Measurements from ENCODE around the gene PPHLN1.

PPHLN1 gene

DNA sequence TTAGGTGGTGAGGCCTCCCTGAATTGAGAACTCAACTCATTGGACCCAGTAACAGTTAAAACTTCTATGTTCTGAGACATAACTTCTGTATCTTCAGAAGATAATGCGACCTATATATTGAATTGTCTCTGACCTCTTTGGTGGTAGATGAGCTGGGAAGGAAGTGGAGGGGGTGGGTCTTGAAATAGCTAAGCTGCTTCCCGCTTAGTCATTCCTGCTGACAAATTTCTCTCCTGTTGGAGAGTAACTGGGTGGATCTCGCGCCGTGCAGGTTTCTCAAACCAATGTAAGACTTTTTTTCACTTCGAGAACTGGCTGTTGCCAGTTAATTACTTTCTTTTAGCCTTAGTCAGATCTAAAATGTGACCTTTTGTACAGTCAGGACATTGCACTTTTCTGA, 100.8 kb downstream of the PPHLN1 start:
- H3K36me3 ChIP-seq (ENCODE audit: control insufficient read depth in 1 of 2, insufficient read depth in 2 of 2, low read length in 2 of 2): peaks cover 0 to 6% of the 10 kb centered on the region in 2 donors
- no peak overlapping the region for H3K4me3 ChIP-seq (ENCODE audit: low read depth in 1 of 2, low read length in 2 of 2)
- H3K4me1 ChIP-seq (ENCODE audit: control insufficient read depth in 1 of 2, insufficient read depth in 2 of 2, low read length in 2 of 2): no peaks in the 10 kb centered on the region
- H3K27ac ChIP-seq (ENCODE audit: low read depth, low read length): no peak overlapping the region
- no peak overlapping the region for H3K9ac ChIP-seq (ENCODE audit: low read depth in 1 of 2, low read length in 2 of 2)
- H3K27me3 ChIP-seq (ENCODE audit: control insufficient read depth in 1 of 2, insufficient read depth in 2 of 2, low read length in 2 of 2): no peaks in the 10 kb centered on the region
- H3K9me3 ChIP-seq (ENCODE audit: control insufficient read depth in 1 of 2, low read length in 2 of 2): no peaks in the 10 kb centered on the region

DNA sequence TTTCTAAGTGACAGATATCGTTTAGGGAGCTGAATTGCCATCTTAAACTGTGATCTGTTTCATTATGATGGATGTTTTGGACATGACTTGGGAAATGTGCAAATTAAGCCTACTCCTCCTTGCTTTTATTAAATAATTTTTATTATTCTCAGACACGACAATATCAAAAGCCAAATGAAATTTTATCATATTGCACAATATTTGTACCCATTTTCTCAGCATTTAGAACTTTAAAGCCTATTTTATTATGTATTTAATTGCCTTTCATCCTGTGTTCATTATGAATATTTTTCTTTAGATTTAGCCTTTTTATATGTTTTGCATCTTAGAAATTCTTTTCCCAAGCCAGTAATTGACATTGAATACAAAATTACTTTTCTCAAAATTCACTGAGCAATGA, 102.9 kb downstream of the PPHLN1 start:
- no peak overlapping the region for H3K9ac ChIP-seq (ENCODE audit: low read depth in 1 of 2, low read length in 2 of 2)
- H3K4me3 ChIP-seq (ENCODE audit: low read depth in 1 of 2, low read length in 2 of 2): no peak overlapping the region
- peaks cover 0 to 16% of the 10 kb centered on the region in 2 donors for H3K36me3 ChIP-seq (ENCODE audit: control insufficient read depth in 1 of 2, insufficient read depth in 2 of 2, low read length in 2 of 2)
- no peaks in the 10 kb centered on the region for H3K4me1 ChIP-seq (ENCODE audit: control insufficient read depth in 1 of 2, insufficient read depth in 2 of 2, low read length in 2 of 2)
- H3K27me3 ChIP-seq (ENCODE audit: control insufficient read depth in 1 of 2, insufficient read depth in 2 of 2, low read length in 2 of 2): no peaks in the 10 kb centered on the region
- no peaks in the 10 kb centered on the region for H3K9me3 ChIP-seq (ENCODE audit: control insufficient read depth in 1 of 2, low read length in 2 of 2)
- no peak overlapping the region for H3K27ac ChIP-seq (ENCODE audit: low read depth, low read length)

DNA sequence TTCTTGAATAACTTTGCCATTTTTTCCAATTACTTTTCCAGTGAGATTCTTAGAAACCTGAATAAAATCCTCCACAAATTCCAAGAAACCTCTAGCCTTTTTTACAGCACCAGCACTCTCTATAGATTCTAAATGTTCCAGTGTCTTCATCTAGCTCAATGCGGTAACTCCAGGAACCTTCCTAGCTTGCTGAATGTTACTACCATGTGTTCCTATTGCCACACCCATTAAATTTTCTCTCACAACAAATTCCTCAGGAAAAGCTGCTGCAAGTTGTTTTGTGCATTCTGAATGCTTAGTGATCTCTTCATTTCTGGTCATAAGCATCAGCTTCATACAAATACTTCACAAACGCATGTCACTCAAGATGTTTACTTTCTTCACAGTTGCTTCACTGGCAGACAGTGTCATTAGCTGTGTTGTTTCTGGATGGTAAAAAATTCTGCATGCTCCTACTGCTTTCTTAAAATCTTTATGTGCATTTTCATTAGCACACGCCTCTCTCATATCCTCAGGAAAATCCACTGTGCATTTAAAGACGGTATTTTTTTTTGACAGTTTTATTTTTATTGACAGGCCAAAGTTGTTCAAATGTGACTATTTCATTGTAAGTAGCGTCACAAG, 106.7 kb downstream of the PPHLN1 start:
- Histone ChIP-seq H3K27ac (ENCODE audit: low read depth, low read length) (no peak overlapping the region), H3K9me3 (ENCODE audit: control insufficient read depth in 1 of 2, low read length in 2 of 2) (no peaks in the 10 kb centered on the region)

DNA sequence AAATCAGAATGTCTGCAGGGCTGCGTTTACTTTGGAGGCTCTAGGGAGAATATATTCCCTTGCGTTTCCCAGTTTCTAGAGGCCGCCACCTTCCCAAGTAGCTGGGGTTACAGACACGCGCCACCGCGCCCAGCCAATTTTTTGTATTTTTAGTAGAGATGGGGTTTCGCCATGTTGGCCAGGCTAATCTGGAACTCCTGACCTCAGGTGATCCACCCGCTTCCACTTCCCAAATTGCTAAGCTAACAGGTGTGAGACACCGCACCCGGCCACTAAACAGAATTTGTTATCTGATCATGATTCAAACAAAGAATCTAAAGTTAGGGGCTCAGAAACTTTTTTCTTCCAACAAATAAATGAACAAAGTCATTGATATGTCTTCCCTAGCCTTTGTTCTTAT, 114.6 kb downstream of the PPHLN1 start:
- no peaks in the 10 kb centered on the region for H3K27me3 ChIP-seq (ENCODE audit: control insufficient read depth in 1 of 2, insufficient read depth in 2 of 2, low read length in 2 of 2)
- H3K9ac ChIP-seq (ENCODE audit: low read depth in 1 of 2, low read length in 2 of 2): no peak overlapping the region
- H3K9me3 ChIP-seq (ENCODE audit: control insufficient read depth in 1 of 2, low read length in 2 of 2): no peaks in the 10 kb centered on the region
- no peak overlapping the region for H3K27ac ChIP-seq (ENCODE audit: low read depth, low read length)
- no peak overlapping the region for H3K4me3 ChIP-seq (ENCODE audit: low read depth in 1 of 2, low read length in 2 of 2)
- H3K4me1 ChIP-seq (ENCODE audit: control insufficient read depth in 1 of 2, insufficient read depth in 2 of 2, low read length in 2 of 2): no peaks in the 10 kb centered on the region
- peaks cover 0 to 17% of the 10 kb centered on the region in 2 donors for H3K36me3 ChIP-seq (ENCODE audit: control insufficient read depth in 1 of 2, insufficient read depth in 2 of 2, low read length in 2 of 2)

More for the DNA sequence above, 106.7 kb downstream of the PPHLN1 start:
- Histone ChIP-seq H3K4me1 (ENCODE audit: control insufficient read depth in 1 of 2, insufficient read depth in 2 of 2, low read length in 2 of 2) (no peaks in the 10 kb centered on the region), H3K9ac (ENCODE audit: low read depth in 1 of 2, low read length in 2 of 2) (no peak overlapping the region), H3K27me3 (ENCODE audit: control insufficient read depth in 1 of 2, insufficient read depth in 2 of 2, low read length in 2 of 2) (no peaks in the 10 kb centered on the region), H3K4me3 (ENCODE audit: low read depth in 1 of 2, low read length in 2 of 2) (no peak overlapping the region), H3K36me3 (ENCODE audit: control insufficient read depth in 1 of 2, insufficient read depth in 2 of 2, low read length in 2 of 2) (peaks cover 0 to 16% of the 10 kb centered on the region in 2 donors)

DNA sequence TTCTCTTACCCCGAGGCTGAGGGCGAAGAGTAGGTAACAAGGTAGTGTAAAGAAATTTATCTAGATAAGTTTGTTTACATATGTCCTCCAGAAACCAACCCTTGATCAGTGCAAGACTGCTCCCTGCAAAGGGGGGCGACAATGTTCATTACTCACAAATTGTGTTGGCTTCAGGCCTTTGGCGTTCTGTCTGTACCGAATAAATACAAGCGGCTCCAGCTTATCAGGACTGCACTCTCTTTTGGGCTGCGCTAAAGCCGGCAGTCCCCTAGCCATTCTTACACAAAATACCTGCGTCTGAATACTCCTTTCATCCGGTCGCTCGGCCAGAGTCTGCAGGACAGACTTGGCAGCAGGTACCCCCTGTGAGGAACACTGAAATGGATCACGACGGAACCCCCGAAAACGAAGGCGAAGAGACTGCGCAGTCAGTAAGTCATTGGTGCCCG, 116.4 kb downstream of the PPHLN1 start:
- Histone ChIP-seq H3K27ac (ENCODE audit: low read depth, low read length) (no peak overlapping the region), H3K4me3 (ENCODE audit: low read depth in 1 of 2, low read length in 2 of 2) (no peak overlapping the region), H3K36me3 (ENCODE audit: control insufficient read depth in 1 of 2, insufficient read depth in 2 of 2, low read length in 2 of 2) (peaks cover 0 to 26% of the 10 kb centered on the region in 2 donors)

DNA sequence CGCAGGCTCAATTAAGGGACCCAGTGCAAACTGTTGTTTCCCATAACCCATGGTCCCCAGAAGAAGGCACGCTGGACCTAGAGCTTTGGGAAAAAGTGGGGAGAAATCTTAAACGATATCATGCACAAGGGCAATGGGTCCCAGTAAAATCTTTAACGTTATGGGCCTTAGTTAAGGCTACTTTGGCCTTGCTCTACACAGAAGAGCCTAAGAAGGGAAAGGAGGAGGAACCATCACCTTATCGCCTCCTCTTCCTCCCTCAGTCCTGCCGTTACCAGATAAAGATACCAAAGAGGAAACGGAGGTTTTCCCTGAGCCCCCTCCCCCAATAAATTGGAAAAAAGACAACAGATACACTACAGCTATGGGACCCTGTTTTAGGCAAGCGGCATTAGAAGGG, 116.9 kb downstream of the PPHLN1 start:
- Histone ChIP-seq H3K4me1 (ENCODE audit: control insufficient read depth in 1 of 2, insufficient read depth in 2 of 2, low read length in 2 of 2) (no peaks in the 10 kb centered on the region), H3K27me3 (ENCODE audit: control insufficient read depth in 1 of 2, insufficient read depth in 2 of 2, low read length in 2 of 2) (no peaks in the 10 kb centered on the region), H3K4me3 (ENCODE audit: low read depth in 1 of 2, low read length in 2 of 2) (no peak overlapping the region), H3K9ac (ENCODE audit: low read depth in 1 of 2, low read length in 2 of 2) (no peak overlapping the region), H3K27ac (ENCODE audit: low read depth, low read length) (no peak overlapping the region), H3K9me3 (ENCODE audit: control insufficient read depth in 1 of 2, low read length in 2 of 2) (no peaks in the 10 kb centered on the region), H3K36me3 (ENCODE audit: control insufficient read depth in 1 of 2, insufficient read depth in 2 of 2, low read length in 2 of 2) (peaks cover 0 to 27% of the 10 kb centered on the region in 2 donors)

More for the DNA sequence above, 116.4 kb downstream of the PPHLN1 start:
- H3K27me3 ChIP-seq (ENCODE audit: control insufficient read depth in 1 of 2, insufficient read depth in 2 of 2, low read length in 2 of 2): no peaks in the 10 kb centered on the region
- no peak overlapping the region for H3K9ac ChIP-seq (ENCODE audit: low read depth in 1 of 2, low read length in 2 of 2)
- H3K9me3 ChIP-seq (ENCODE audit: control insufficient read depth in 1 of 2, low read length in 2 of 2): no peaks in the 10 kb centered on the region
- H3K4me1 ChIP-seq (ENCODE audit: control insufficient read depth in 1 of 2, insufficient read depth in 2 of 2, low read length in 2 of 2): no peaks in the 10 kb centered on the region

DNA sequence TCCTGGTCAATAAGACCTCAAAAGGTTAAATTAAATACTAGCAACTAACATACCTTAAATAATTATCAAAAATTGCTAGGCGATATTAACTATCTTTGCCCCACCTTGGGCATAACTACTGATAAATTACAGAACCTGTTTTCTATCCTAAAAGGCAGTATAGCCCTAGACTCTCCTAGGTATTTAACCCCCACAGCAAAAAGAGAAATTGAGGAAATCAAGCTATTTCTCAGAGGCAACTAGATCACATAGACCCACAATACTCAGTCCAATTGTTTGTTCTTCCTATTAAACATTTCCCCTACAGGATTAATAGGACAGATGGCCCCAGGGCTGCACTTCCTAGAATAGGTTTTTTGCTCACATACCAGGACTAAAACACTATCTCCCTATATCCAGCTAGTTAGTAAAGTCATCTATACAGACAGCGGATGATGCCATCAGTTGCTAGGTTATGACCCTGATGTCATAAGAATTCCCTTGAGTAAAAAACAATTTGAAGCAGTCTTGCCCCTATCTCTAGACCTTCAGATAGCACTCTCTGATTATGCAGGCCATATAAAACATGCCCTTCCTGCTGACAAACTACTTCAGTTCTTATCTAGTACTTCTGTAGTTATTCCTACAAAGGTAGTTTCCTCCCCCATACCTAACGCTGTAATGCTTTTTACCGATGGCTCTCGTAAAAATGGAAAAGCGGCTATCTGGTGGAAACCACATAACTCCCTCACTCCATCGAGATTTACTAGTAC, 118.4 kb downstream of the PPHLN1 start:
- H3K4me1 ChIP-seq (ENCODE audit: control insufficient read depth in 1 of 2, insufficient read depth in 2 of 2, low read length in 2 of 2): no peaks in the 10 kb centered on the region
- peaks cover 4 to 32% of the 10 kb centered on the region in 2 donors for H3K36me3 ChIP-seq (ENCODE audit: control insufficient read depth in 1 of 2, insufficient read depth in 2 of 2, low read length in 2 of 2)

DNA sequence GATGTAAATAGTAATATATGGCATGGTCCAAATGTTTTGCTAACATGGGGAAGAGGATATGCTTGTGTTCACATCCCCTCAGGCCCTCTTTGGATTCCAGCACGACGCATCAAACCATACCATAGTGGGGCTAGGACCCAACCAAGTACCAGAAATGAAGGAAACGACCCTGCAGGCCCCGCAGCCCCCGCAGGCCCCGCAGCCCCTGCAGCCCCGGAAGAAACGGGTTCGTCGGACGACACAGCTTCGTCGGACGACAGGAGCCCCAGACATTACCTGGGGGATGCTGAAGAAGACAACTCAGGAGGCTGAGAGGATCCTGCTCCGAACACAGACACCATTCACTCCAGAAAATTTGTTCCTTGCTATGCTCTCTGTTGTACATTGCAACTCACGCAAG, 119.9 kb downstream of the PPHLN1 start:
- Histone ChIP-seq H3K4me3 (ENCODE audit: low read depth in 1 of 2, low read length in 2 of 2) (no peak overlapping the region), H3K27me3 (ENCODE audit: control insufficient read depth in 1 of 2, insufficient read depth in 2 of 2, low read length in 2 of 2) (no peaks in the 10 kb centered on the region), H3K9ac (ENCODE audit: low read depth in 1 of 2, low read length in 2 of 2) (no peak overlapping the region), H3K27ac (ENCODE audit: low read depth, low read length) (no peak overlapping the region), H3K4me1 (ENCODE audit: control insufficient read depth in 1 of 2, insufficient read depth in 2 of 2, low read length in 2 of 2) (no peaks in the 10 kb centered on the region), H3K36me3 (ENCODE audit: control insufficient read depth in 1 of 2, insufficient read depth in 2 of 2, low read length in 2 of 2) (peaks cover 4 to 32% of the 10 kb centered on the region in 2 donors), H3K9me3 (ENCODE audit: control insufficient read depth in 1 of 2, low read length in 2 of 2) (no peaks in the 10 kb centered on the region)

More for the DNA sequence above, 118.4 kb downstream of the PPHLN1 start:
- Histone ChIP-seq H3K9me3 (ENCODE audit: control insufficient read depth in 1 of 2, low read length in 2 of 2) (no peaks in the 10 kb centered on the region), H3K27ac (ENCODE audit: low read depth, low read length) (no peak overlapping the region), H3K27me3 (ENCODE audit: control insufficient read depth in 1 of 2, insufficient read depth in 2 of 2, low read length in 2 of 2) (no peaks in the 10 kb centered on the region), H3K9ac (ENCODE audit: low read depth in 1 of 2, low read length in 2 of 2) (no peak overlapping the region), H3K4me3 (ENCODE audit: low read depth in 1 of 2, low read length in 2 of 2) (no peak overlapping the region)

DNA sequence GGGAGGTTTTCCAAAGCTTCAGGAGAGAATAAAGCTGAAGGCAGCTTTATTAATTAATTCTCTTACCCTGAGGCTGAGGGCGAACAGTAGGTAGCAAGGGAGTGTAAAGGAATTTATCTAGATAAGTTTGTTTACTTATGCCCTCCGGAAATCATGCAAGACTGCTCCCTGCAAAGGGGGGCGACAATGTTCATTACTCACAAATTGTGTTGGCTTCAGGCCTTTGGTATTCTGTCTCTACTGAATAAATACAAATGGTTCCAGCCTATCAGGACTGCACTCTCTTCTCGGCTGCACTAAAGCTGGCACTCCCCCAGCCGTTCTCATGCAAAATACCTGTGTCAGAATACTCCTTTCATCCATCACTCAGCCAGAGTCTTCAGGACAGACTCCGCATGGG, 120.8 kb downstream of the PPHLN1 start:
- H3K36me3 ChIP-seq (ENCODE audit: control insufficient read depth in 1 of 2, insufficient read depth in 2 of 2, low read length in 2 of 2): peaks cover 4 to 32% of the 10 kb centered on the region in 2 donors

DNA sequence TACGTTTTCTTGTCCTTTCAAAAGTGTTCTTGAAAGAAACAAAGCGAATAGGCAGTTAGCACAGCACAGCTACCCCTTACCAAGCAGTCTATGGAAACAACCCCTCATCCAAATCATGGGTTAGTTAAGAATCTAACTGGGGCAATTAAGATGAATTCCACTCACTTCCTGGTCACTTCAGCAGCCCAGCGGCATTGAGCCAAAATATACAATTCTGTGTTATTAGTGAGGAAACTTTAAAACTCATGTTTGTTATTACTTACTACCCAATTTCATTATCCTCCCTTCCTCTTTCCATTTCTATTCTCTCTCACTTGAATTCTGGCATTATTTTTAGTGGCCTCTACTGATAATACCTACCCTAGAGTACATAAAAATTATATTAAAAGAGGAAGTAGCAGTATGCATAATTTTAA, 121.4 kb downstream of the PPHLN1 start:
- H3K27me3 ChIP-seq (ENCODE audit: control insufficient read depth in 1 of 2, insufficient read depth in 2 of 2, low read length in 2 of 2): no peaks in the 10 kb centered on the region
- peaks cover 4 to 28% of the 10 kb centered on the region in 2 donors for H3K36me3 ChIP-seq (ENCODE audit: control insufficient read depth in 1 of 2, insufficient read depth in 2 of 2, low read length in 2 of 2)
- H3K27ac ChIP-seq (ENCODE audit: low read depth, low read length): no peak overlapping the region
- no peaks in the 10 kb centered on the region for H3K9me3 ChIP-seq (ENCODE audit: control insufficient read depth in 1 of 2, low read length in 2 of 2)
- no peak overlapping the region for H3K4me3 ChIP-seq (ENCODE audit: low read depth in 1 of 2, low read length in 2 of 2)
- no peak overlapping the region for H3K9ac ChIP-seq (ENCODE audit: low read depth in 1 of 2, low read length in 2 of 2)
- H3K4me1 ChIP-seq (ENCODE audit: control insufficient read depth in 1 of 2, insufficient read depth in 2 of 2, low read length in 2 of 2): no peaks in the 10 kb centered on the region

More for the DNA sequence above, 120.8 kb downstream of the PPHLN1 start:
- H3K9ac ChIP-seq (ENCODE audit: low read depth in 1 of 2, low read length in 2 of 2): no peak overlapping the region
- H3K27me3 ChIP-seq (ENCODE audit: control insufficient read depth in 1 of 2, insufficient read depth in 2 of 2, low read length in 2 of 2): no peaks in the 10 kb centered on the region
- no peak overlapping the region for H3K4me3 ChIP-seq (ENCODE audit: low read depth in 1 of 2, low read length in 2 of 2)
- no peaks in the 10 kb centered on the region for H3K9me3 ChIP-seq (ENCODE audit: control insufficient read depth in 1 of 2, low read length in 2 of 2)
- no peaks in the 10 kb centered on the region for H3K4me1 ChIP-seq (ENCODE audit: control insufficient read depth in 1 of 2, insufficient read depth in 2 of 2, low read length in 2 of 2)
- H3K27ac ChIP-seq (ENCODE audit: low read depth, low read length): no peak overlapping the region

Measured in duodenal mucosa (tissue), 2 donors.